Smooth muscle cell (in vitro differentiated cells): ENCODE results near the gene SFT2D1. TPM values are rescaled to one million over a fixed set of nuclear protein-coding genes. Genes with fewer than 3 reads are reported as not detected.

Source experiments
- DNase-seq: peaks from one replicate; lab custom pipeline; 2025; ENCODE audit not compliant: unreplicated experiment; lab: John Stamatoyannopoulos, UW
- H2AFZ ChIP-seq: fragments of 200-600 bp; sonication (generic); 2 replicates; pipeline ENCODE4 v1.6.0; 2016; ENCODE audit warnings: antibody characterized with exemption, low read depth, mild to moderate bottlenecking
- H3F3A ChIP-seq: fragments of 200-600 bp; sonication (generic); 2 replicates; pipeline ENCODE4 v1.6.0; 2017; ENCODE audit warnings: antibody characterized with exemption, low read depth
- H3K27ac ChIP-seq: fragments of 200-600 bp; sonication (generic); 2 replicates; pipeline ENCODE4 v1.5.1; 2016; ENCODE audit warnings: low read depth, mild to moderate bottlenecking
- H3K27me3 ChIP-seq: fragments of 200-600 bp; sonication (generic); 2 replicates; pipeline ENCODE4 v1.6.1; 2016; ENCODE audit warnings: low read depth, mild to moderate bottlenecking
- H3K36me3 ChIP-seq: fragments of 200-600 bp; sonication (generic); 2 replicates; pipeline ENCODE4 v1.5.1; 2016; ENCODE audit warnings: low read depth
- H3K4me1 ChIP-seq: fragments of 200-600 bp; sonication (generic); 2 replicates; pipeline ENCODE4 v1.5.1; 2016; ENCODE audit warnings: low read depth
- H3K4me2 ChIP-seq: fragments of 200-600 bp; sonication (generic); 2 replicates; pipeline ENCODE4 v1.6.0; 2016; ENCODE audit warnings: mild to moderate bottlenecking
- H3K4me3 ChIP-seq: fragments of 200-600 bp; sonication (generic); 2 replicates; pipeline ENCODE4 v1.5.1; 2016; ENCODE audit warnings: mild to moderate bottlenecking
- H3K79me2 ChIP-seq: fragments of 200-600 bp; sonication (generic); 2 replicates; pipeline ENCODE4 v1.6.0; 2016; ENCODE audit warnings: low read depth, mild to moderate bottlenecking
- H3K9ac ChIP-seq: fragments of 200-600 bp; sonication (generic); 2 replicates; pipeline ENCODE4 v1.6.0; 2016; ENCODE audit warnings: low read depth
- H3K9me3 ChIP-seq: fragments of 200-600 bp; sonication (generic); replicated peaks from 2 replicates; pipeline ENCODE4 v1.5.1; 2016; ENCODE audit warnings: low read depth
- H4K20me1 ChIP-seq: fragments of 200-600 bp; sonication (generic); 2 replicates; pipeline ENCODE4 v1.6.0; 2016; ENCODE audit warnings: low read depth
- WGBS: methylation state at CpG from one replicate; pipeline ENCODE4 v1.1.7; 2016; ENCODE audit warnings: low lambda C conversion rate; 5-methylcytosine and 5-hydroxymethylcytosine counted together
- polyA plus RNA-seq: library from polyadenylated mRNA; unstranded; fragments of >200 nt; fragmentation: Nextera tagmentation; extraction: Ambion mirVana; gene quantifications from 2 replicates; pipeline ENCODE4 v1.2.1, GENCODE V29; 2016
- total RNA-seq: library from RNA; depleted of rRNA; stranded (reverse); fragments of >200 nt; gene quantifications from 2 replicates; pipeline ENCODE4 v1.2.3, GENCODE V29; 2014
- TF ChIP-seq, protein P1 (sequence below): fragments of 200-600 bp; sonication (generic); IDR thresholded peaks from 2 replicates; pipeline ENCODE4 v1.5.1; 2017; ENCODE audit warnings: borderline replicate concordance, mild to moderate bottlenecking, antibody characterized with exemption; ENCODE audit not compliant: insufficient read depth, poor library complexity, severe bottlenecking

Gene SFT2D1
- total and polyA plus RNA-seq, 2 experiments from 2014 or later, result 50.3 to 82.3 TPM

DNA sequence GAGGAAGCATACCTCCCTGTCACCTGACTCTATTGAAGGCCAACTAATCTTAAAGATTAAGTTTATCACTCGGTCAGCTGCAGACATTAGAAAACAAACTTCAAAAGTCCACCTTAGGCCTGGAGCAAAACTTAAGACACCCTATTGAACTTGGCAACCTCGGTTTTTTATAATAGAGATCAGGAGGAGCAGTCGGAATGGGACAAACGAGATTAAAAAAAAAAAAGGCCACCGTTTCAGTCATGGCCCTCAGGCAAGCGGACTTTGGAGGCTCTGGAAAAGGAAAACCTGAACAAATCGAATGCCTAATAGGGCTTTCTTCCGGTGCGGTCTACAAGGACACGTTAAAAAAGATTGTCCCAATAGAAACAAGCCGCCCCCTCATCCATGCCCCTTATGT is 26.9 kb downstream of the SFT2D1 start:
- Histone ChIP-seq H3K27me3 (peaks cover 6% of the 10 kb centered on the region), H3K27ac (no peak overlapping the region), H3K79me2 (no peaks in the 10 kb centered on the region), H3K4me1 (no peaks in the 10 kb centered on the region), H3K4me3 (no peak overlapping the region), H4K20me1 (peaks cover 4% of the 10 kb centered on the region), H3K36me3 (no peaks in the 10 kb centered on the region), H3K9ac (no peak overlapping the region), H3K4me2 (no peak overlapping the region), H3F3A (no peaks in the 10 kb centered on the region), H2AFZ (no peak overlapping the region), H3K9me3 (no peaks in the 10 kb centered on the region)
- DNase-seq, result no peak
- TF ChIP-seq, protein P1, sequence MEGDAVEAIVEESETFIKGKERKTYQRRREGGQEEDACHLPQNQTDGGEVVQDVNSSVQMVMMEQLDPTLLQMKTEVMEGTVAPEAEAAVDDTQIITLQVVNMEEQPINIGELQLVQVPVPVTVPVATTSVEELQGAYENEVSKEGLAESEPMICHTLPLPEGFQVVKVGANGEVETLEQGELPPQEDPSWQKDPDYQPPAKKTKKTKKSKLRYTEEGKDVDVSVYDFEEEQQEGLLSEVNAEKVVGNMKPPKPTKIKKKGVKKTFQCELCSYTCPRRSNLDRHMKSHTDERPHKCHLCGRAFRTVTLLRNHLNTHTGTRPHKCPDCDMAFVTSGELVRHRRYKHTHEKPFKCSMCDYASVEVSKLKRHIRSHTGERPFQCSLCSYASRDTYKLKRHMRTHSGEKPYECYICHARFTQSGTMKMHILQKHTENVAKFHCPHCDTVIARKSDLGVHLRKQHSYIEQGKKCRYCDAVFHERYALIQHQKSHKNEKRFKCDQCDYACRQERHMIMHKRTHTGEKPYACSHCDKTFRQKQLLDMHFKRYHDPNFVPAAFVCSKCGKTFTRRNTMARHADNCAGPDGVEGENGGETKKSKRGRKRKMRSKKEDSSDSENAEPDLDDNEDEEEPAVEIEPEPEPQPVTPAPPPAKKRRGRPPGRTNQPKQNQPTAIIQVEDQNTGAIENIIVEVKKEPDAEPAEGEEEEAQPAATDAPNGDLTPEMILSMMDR, result no peak
- WGBS, result 94% methylated on average over 11 of the region's 11 CpGs

GRCh38 chr6:166314454-166314853 is 27.9 kb downstream of the SFT2D1 start:
- WGBS, result 83% methylated on average over 9 of the region's 9 CpGs
- no peaks in the 10 kb centered on the region for H3K79me2 ChIP-seq
- DNase-seq, result no peak

DNA sequence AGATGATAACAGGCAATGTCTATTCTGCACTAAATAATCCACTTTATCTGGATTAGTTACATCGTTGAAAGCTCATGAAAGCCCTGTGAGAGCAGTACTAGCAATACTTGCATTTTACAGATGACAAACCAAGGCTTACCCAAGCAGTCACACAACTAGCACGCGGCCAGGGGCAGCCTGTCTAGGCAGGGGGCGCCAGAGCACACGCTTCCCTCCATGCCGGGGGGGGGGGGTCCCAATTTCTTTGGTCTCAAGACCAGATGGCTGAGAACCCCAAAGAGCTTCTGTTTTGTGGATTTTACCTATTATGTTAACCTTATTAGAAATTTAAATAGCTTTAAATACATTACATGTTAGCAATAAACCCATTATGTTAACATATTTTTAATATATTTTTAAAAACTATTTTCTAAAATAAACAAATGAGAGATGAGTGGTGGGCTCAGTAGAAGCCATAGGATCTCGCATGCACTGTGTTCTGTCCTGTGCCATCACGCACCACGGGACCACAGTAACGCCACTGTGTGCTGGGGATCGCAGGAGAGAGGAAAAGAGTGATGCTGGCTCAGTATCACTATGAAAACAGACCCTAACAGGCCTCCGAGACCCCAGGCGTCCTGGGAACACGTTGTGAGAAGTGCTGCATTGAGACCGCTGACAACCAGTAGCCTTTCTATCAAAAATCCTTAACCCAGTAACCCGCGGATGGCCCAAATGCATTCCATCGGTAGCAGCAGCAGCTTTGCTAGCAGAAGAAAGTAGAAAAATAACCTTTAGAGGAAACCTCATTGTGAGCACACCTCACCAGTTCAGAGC is 28.9 kb downstream of the SFT2D1 start:
- no peaks in the 10 kb centered on the region for H3F3A ChIP-seq
- no peaks in the 10 kb centered on the region for H3K79me2 ChIP-seq
- DNase-seq, result no peak
- H3K36me3 ChIP-seq, result no peaks in the 10 kb centered on the region
- peaks cover 26% of the 10 kb centered on the region for H3K27me3 ChIP-seq
- no peak overlapping the region for H2AFZ ChIP-seq
- TF ChIP-seq, protein P1, result peak; percentile 65
- H3K9me3 ChIP-seq, result no peaks in the 10 kb centered on the region
- no peaks in the 10 kb centered on the region for H4K20me1 ChIP-seq
- peaks cover 6% of the 10 kb centered on the region for H3K4me1 ChIP-seq
- H3K4me2 ChIP-seq, result no peak overlapping the region
- no peak overlapping the region for H3K27ac ChIP-seq
- no peak overlapping the region for H3K9ac ChIP-seq
- 55% methylated on average over 18 of the region's 18 CpGs for WGBS
- no peak overlapping the region for H3K4me3 ChIP-seq

More at GRCh38 chr6:166314454-166314853, 27.9 kb downstream of the SFT2D1 start:
- H3K9me3 ChIP-seq, result no peaks in the 10 kb centered on the region
- peaks cover 16% of the 10 kb centered on the region for H3K27me3 ChIP-seq
- no peak overlapping the region for H3K9ac ChIP-seq
- TF ChIP-seq, protein P1, result no peak
- H3K4me2 ChIP-seq, result no peak overlapping the region
- no peaks in the 10 kb centered on the region for H3K36me3 ChIP-seq
- H3K27ac ChIP-seq, result no peak overlapping the region
- no peak overlapping the region for H3K4me3 ChIP-seq
- H4K20me1 ChIP-seq, result no peaks in the 10 kb centered on the region
- no peak overlapping the region for H2AFZ ChIP-seq
- no peaks in the 10 kb centered on the region for H3K4me1 ChIP-seq
- no peaks in the 10 kb centered on the region for H3F3A ChIP-seq

DNA sequence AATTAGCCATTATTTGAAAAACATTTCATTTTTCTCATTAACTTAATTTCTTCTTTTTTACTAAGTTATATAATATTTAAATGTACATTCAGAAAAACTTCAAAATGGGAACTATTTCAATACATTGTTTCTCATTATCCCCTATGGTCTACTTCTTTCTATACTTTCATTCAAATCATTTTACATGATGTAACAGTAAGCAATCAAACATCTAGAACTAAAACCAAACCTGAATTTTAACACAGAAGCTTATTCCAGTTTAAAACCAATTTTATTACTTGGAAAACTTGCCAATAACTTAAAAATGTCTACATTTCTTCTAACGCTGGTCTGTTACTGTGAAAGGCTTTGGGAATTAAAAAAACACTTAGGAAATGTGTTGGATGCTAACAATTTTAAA is 29.5 kb downstream of the SFT2D1 start:
- no peak overlapping the region for H3K27ac ChIP-seq
- peaks cover 32% of the 10 kb centered on the region for H3K27me3 ChIP-seq
- H3K9me3 ChIP-seq, result no peaks in the 10 kb centered on the region
- 90% methylated on average over 1 of the region's 1 CpG for WGBS
- no peaks in the 10 kb centered on the region for H4K20me1 ChIP-seq
- no peak overlapping the region for H3K9ac ChIP-seq
- TF ChIP-seq, protein P1, result no peak
- H3K36me3 ChIP-seq, result no peaks in the 10 kb centered on the region
- no peak overlapping the region for H3K4me3 ChIP-seq
- no peak for DNase-seq
- H3K4me2 ChIP-seq, result no peak overlapping the region
- peaks cover 9% of the 10 kb centered on the region for H3K4me1 ChIP-seq
- no peaks in the 10 kb centered on the region for H3F3A ChIP-seq
- no peaks in the 10 kb centered on the region for H3K79me2 ChIP-seq
- no peak overlapping the region for H2AFZ ChIP-seq
